H1 (cell line): ENCODE measurements around the gene RNF5. TPM values are rescaled to one million over a fixed set of nuclear protein-coding genes. Genes with fewer than 3 reads are reported as not detected.
A peak's percentile ranks its signal among the peaks of the same experiment; 100 is the strongest.

Experiments used
- BACH1 ChIP-seq: IDR thresholded peaks from 2 replicates; pipeline ENCODE4 v1.6.1; 2012; ENCODE audit warnings: low read length, improper control_type of control experiment
- BCL11A ChIP-seq, 2 experiments: IDR thresholded peaks; one replicate each; pipeline ENCODE4 v1.6.1; 2011; ENCODE audit warnings: low read depth in 2 of 2, low read length in 2 of 2, mild to moderate bottlenecking in 2 of 2
- BRCA1 ChIP-seq: IDR thresholded peaks from 2 replicates; pipeline ENCODE4 v1.6.1; 2012; ENCODE audit warnings: low read depth, low read length, improper control_type of control experiment
- CTBP2 ChIP-seq: IDR thresholded peaks from 2 replicates; pipeline ENCODE4 v1.7.0; 2011; ENCODE audit warnings: borderline replicate concordance, mild to moderate bottlenecking, moderate library complexity, mixed read lengths, low read length; ENCODE audit not compliant: insufficient read depth, insufficient read length
- EZH2 ChIP-seq: fragments of 200-600 bp; sonication (generic); IDR thresholded peaks from 2 replicates; pipeline ENCODE4 v1.7.1; 2012; ENCODE audit warnings: low read depth, mild to moderate bottlenecking, moderate library complexity, low read length, inconsistent platforms; ENCODE audit not compliant: severe bottlenecking
- SP2 ChIP-seq: IDR thresholded peaks from 2 replicates; pipeline ENCODE4 v1.6.1; 2012; ENCODE audit warnings: mild to moderate bottlenecking, low read length, inconsistent platforms
- polyA plus RNA-seq, 7 experiments: library from polyadenylated mRNA; depleted of rRNA in 3 of 7; stranded (reverse) in 5 of 7; unstranded in 2 of 7; fragments of >200 nt in 5 of 7; fragments of 200-250 nt in 2 of 7; gene quantifications; 1 replicate in 5 of 7; 2 replicates in 1 of 7; 4 replicates in 1 of 7; pipeline versions ENCODE4 v1.2.1 to v1.2.3, GENCODE V29; 2011 to 2013; ENCODE audit warnings: missing spikeins in 2 of 7, mixed read lengths in 2 of 7
- total RNA-seq: library from RNA; stranded (reverse); fragmentation: NEBNext Ultra II Directional; extraction: Animal tissue kit (Norgen Biotek cat#: 25700); gene quantifications from 2 replicates; pipeline ENCODE4 v1.2.1, GENCODE V29; 2021
- TF ChIP-seq, protein P1 (sequence below), 3 experiments: IDR thresholded peaks; 1 replicate in 2 of 3; 2 replicates in 1 of 3; pipeline versions ENCODE4 v1.5.1 to v1.6.1; 2011; ENCODE audit warnings: low read length in 3 of 3, mild to moderate bottlenecking in 3 of 3, inconsistent platforms in 2 of 3, low read depth in 1 of 3, moderate library complexity in 1 of 3; ENCODE audit not compliant: insufficient read depth in 1 of 3; ENCODE audit errors: control extremely low read depth in 1 of 3

Gene RNF5
- total and polyA plus RNA-seq, 2 of the 8 experiments (the other 6 are each of a cell fraction or from before 2014, with no cell fraction given) = 90.0 to 158 TPM

- TF ChIP-seq, protein P1, sequence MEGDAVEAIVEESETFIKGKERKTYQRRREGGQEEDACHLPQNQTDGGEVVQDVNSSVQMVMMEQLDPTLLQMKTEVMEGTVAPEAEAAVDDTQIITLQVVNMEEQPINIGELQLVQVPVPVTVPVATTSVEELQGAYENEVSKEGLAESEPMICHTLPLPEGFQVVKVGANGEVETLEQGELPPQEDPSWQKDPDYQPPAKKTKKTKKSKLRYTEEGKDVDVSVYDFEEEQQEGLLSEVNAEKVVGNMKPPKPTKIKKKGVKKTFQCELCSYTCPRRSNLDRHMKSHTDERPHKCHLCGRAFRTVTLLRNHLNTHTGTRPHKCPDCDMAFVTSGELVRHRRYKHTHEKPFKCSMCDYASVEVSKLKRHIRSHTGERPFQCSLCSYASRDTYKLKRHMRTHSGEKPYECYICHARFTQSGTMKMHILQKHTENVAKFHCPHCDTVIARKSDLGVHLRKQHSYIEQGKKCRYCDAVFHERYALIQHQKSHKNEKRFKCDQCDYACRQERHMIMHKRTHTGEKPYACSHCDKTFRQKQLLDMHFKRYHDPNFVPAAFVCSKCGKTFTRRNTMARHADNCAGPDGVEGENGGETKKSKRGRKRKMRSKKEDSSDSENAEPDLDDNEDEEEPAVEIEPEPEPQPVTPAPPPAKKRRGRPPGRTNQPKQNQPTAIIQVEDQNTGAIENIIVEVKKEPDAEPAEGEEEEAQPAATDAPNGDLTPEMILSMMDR (IDR thresholded peaks at IDR 0.05; ENCODE audit: control extremely low read depth in 1 of 3, insufficient read depth in 1 of 3, low read depth in 1 of 3, low read length in 3 of 3) = no peak
- no peak for TF ChIP-seq BCL11A (IDR thresholded peaks at IDR 0.05; ENCODE audit: low read depth in 2 of 2, low read length in 2 of 2)
- no peak for TF ChIP-seq SP2
- 0 out of 2 replicates have a peak, but pooled peaks have one; percentile 16 for TF ChIP-seq BACH1
- TF ChIP-seq EZH2 = no peak
- TF ChIP-seq BRCA1 = no peak
- TF ChIP-seq CTBP2 = no peak
These were observed 29.0 kb upstream of the RNF5 start (continued) for GRCh38 chr6:32149092-32149755.
